GM10266 (cell line): ENCODE results near the gene ACACA.

Experiments
- DNase-seq: peaks from one replicate; pipeline ENCODE4 v3.0.0; 2012; ENCODE audit errors: extremely low spot score
- TF ChIP-seq, protein P1 (sequence below): IDR thresholded peaks from 2 replicates; pipeline ENCODE4 v1.5.1; 2012; ENCODE audit warnings: mild to moderate bottlenecking, low read depth; ENCODE audit not compliant: control insufficient read depth, insufficient read depth; ENCODE audit errors: missing control alignments

Gene ACACA

DNA sequence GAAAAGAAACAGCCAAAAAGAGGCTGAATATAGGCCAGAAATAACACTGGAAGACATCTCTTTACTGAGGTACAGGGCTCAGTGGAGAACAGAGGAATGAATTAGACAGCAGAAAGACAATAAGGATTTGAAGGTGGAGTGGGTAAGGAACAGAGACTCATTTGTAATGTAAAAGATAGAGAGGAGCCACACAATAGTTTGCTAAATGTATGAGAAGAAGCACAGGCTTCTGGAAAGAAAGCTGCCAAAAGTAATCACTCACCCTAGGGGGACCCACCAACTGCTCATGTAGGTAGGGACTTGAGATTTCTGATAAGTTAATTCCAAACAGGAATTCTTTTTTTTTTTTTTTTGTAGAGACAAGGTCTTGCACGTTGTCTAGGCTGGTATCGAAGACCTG is 271.1 kb downstream of the ACACA start:
- TF ChIP-seq, protein P1, sequence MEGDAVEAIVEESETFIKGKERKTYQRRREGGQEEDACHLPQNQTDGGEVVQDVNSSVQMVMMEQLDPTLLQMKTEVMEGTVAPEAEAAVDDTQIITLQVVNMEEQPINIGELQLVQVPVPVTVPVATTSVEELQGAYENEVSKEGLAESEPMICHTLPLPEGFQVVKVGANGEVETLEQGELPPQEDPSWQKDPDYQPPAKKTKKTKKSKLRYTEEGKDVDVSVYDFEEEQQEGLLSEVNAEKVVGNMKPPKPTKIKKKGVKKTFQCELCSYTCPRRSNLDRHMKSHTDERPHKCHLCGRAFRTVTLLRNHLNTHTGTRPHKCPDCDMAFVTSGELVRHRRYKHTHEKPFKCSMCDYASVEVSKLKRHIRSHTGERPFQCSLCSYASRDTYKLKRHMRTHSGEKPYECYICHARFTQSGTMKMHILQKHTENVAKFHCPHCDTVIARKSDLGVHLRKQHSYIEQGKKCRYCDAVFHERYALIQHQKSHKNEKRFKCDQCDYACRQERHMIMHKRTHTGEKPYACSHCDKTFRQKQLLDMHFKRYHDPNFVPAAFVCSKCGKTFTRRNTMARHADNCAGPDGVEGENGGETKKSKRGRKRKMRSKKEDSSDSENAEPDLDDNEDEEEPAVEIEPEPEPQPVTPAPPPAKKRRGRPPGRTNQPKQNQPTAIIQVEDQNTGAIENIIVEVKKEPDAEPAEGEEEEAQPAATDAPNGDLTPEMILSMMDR = no peak
- DNase-seq = no peak

DNA sequence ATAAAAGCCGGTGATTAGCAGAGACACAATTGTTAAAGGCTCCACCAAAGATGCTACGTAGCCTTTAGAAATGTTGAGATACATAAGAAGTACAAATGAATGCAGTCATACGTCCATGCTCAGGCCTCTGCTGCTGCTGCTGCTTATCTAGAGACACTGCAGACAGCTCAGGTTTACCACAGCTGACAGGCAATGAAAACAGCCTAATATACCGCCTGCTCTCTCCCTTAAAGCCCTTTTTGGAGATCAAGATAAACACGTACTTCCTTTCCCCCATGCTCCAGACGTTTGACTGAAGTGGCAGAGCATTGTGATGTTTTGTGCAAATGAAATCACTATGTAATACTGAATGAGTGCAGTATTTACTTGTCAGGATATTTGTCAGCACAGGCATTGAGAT is 272.6 kb downstream of the ACACA start:
- TF ChIP-seq, protein P1 = no peak
- DNase-seq = no peak

DNA sequence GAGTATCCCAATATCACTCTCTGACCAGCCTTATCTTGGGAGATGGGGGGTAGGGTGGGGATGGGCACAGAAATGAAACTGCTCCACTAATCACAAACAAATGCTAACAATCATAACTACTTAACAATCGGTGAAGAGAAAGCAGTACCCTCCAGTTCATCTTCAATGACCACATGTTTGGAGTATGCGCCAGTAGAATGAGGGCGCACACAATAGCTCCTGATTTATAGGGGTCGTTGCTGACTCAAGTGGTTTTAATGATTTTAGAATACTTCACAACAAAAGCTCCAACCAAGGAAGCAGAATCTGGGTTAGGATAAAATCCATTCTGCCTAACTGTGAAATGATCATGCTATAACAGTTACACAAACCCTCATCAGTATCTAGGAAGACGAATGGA is 273.5 kb downstream of the ACACA start:
- no peak for DNase-seq
- TF ChIP-seq, protein P1 = no peak

DNA sequence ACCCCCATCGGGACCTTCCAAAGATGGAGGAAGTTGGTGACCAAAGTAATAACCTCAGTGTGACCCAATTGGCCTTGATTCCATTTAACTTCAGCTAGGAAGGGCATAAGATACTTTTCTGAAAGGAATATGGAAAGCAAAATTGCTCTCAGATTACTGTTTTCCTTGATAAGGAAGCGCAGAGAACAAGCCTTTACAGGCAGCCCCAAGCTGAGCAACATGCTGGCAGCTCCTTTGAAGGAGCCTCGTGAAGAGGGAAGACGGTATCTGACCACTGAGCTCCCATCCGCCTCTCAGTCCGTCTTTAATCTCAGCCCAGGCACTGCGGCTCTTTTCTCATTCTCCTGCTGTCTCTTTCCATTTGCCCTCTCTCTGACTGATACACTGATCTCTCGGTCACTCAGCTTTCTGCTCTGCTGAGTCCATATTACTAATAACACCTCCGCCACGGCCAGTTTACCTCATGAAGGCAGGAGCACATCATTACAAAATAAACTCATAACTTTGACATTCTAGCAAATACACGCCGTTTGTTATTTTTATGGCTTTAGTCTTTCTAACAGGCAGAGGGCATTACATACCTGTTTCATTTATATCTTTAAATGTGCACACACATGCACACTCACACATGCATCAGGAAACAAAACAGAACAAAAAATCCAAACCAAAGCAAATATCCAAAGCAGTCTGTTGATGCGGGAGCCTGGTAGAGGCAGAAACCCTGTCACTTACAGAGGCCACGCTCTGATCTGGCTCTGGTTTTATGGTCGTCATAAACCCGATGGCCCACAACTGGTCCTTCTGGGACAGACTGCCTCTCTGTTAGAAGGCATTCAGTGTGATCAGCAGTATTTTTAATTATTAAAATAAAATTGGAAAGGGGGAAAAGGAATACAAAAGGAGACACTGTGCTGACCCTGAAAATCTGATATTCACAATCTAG is 274.7 kb downstream of the ACACA start:
- DNase-seq = no peak
- TF ChIP-seq, protein P1 = no peak

DNA sequence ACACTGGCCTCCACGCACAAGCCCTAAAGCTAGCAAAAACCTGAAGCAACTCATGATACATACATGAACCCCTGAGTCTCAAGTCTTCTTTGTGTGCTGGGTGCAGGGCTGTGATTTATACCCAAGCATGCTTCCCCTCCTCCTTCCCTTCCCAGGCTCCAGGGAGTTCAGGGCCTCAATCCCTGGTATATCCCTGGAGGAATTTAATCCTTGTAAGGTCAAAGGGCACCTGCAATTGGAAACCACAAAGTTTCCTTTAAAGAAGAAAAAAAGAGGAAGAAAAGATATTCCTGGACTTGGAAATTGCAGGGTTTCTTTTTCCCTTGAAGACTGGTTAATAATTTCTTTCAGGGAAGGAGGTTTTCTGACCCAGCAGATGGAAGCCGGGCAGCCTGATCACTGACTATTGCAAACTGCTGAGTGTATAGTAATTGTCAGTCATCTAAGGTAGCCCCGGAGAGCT is 275.6 kb downstream of the ACACA start:
- TF ChIP-seq, protein P1 = no peak
- DNase-seq = no peak

DNA sequence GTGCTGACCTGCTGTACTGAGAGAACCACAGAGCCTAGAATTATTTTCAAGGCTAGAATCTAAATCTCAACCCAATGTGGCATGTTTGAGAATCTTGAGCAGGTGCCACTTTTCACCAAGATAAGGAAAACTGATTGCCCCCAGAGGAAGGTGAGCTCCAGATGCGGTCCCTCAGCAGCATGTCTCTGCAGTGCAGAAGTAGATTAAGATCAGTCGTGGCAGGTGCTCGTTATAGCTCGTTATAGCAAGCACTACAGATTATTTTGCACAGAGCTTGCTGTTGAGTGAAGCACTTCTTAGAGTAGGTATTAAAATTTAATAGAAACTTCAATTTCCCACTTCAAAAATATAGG is 281.8 kb downstream of the ACACA start:
- no peak for DNase-seq
- TF ChIP-seq, protein P1 = no peak
